WTC11 (cell line): ENCODE results near the gene MYL6B. TPM values are rescaled to one million over a fixed set of nuclear protein-coding genes. Genes with fewer than 3 reads are reported as not detected.

Experiments
- ATAC-seq: fragments of 200-7000 bp; cut with Tn5 transposase; 2 replicates; pipeline ENCODE4 v1.10.0; 2021; ENCODE audit warnings: mild to moderate bottlenecking, moderate library complexity
- CTCF ChIA-PET: fragments of 300-600 bp; sonication (Branson Sonifier 250); formaldehyde crosslinking; loops from one replicate; lab custom pipeline; 2021; ENCODE audit warnings: antibody characterized with exemption; lab: Charles Lee
- POLR2A ChIA-PET: fragments of 350-600 bp; sonication (Branson Sonifier 250); formaldehyde crosslinking; loops from one replicate; lab custom pipeline; 2021; ENCODE audit warnings: antibody characterized with exemption; lab: Charles Lee
- DNase-seq: peaks from one replicate; pipeline ENCODE4 v3.0.0; 2021; ENCODE audit warnings: low spot score
- H3K27ac Mint-ChIP-seq: 2 replicates; pipeline ENCODE4 v1.8.0; 2021; ENCODE audit warnings: mixed read lengths
- H3K27me3 Mint-ChIP-seq: 2 replicates; pipeline ENCODE4 v1.8.0; 2021; ENCODE audit warnings: low read depth, mild to moderate bottlenecking, moderate library complexity, mixed read lengths
- H3K36me3 Mint-ChIP-seq: 2 replicates; pipeline ENCODE4 v1.8.0; 2021; ENCODE audit warnings: mixed read lengths
- H3K4me1 Mint-ChIP-seq: 2 replicates; pipeline ENCODE4 v1.8.0; 2022; ENCODE audit warnings: mixed read lengths
- H3K4me3 Mint-ChIP-seq: 2 replicates; pipeline ENCODE4 v1.8.0; 2021; ENCODE audit warnings: mild to moderate bottlenecking, moderate library complexity, mixed read lengths
- H3K9me3 Mint-ChIP-seq: 2 replicates; pipeline ENCODE4 v1.8.0; 2021; ENCODE audit warnings: mixed read lengths
- CBFB ChIP-seq: sonication (generic); formaldehyde crosslinking; IDR thresholded peaks from 2 replicates; pipeline ENCODE4 v1.8.1; 2022; ENCODE audit warnings: mild to moderate bottlenecking, low read depth, missing genetic modification reagents
- E2F1 ChIP-seq: sonication (generic); formaldehyde crosslinking; IDR thresholded peaks from 2 replicates; pipeline ENCODE4 v1.8.0; 2022; ENCODE audit warnings: mild to moderate bottlenecking, missing genetic modification reagents
- ERG ChIP-seq: fragments of 250-450 bp; sonication (Bioruptor Pico); IDR thresholded peaks from 2 replicates; pipeline ENCODE4 v1.8.0; 2021; ENCODE audit warnings: mild to moderate bottlenecking
- ESRRA ChIP-seq: sonication (generic); formaldehyde crosslinking; IDR thresholded peaks from 2 replicates; pipeline ENCODE4 v1.8.1; 2022; ENCODE audit warnings: mild to moderate bottlenecking, missing genetic modification reagents, borderline replicate concordance
- FOXJ3 ChIP-seq: sonication (generic); formaldehyde crosslinking; IDR thresholded peaks from 2 replicates; pipeline ENCODE4 v1.9.0; 2021; ENCODE audit warnings: missing genetic modification reagents, mild to moderate bottlenecking, borderline replicate concordance
- GABPB1 ChIP-seq: sonication (generic); formaldehyde crosslinking; IDR thresholded peaks from 2 replicates; pipeline ENCODE4 v1.8.1; 2023; ENCODE audit warnings: mild to moderate bottlenecking, missing genetic modification reagents
- IRF2 ChIP-seq: sonication (generic); formaldehyde crosslinking; IDR thresholded peaks from 2 replicates; pipeline ENCODE4 v1.8.0; 2022; ENCODE audit warnings: low read depth, missing genetic modification reagents, borderline replicate concordance
- JAZF1 ChIP-seq: fragments of 250-450 bp; sonication (Bioruptor Pico); IDR thresholded peaks from 2 replicates; pipeline ENCODE4 v1.9.0; 2021; ENCODE audit warnings: moderate library complexity, mild to moderate bottlenecking, inconsistent platforms
- KAT7 ChIP-seq: sonication (generic); formaldehyde crosslinking; IDR thresholded peaks from 2 replicates; pipeline ENCODE4 v1.8.1; 2023; ENCODE audit warnings: missing genetic modification reagents, mild to moderate bottlenecking, borderline replicate concordance
- MXD4 ChIP-seq: fragments of 250-450 bp; sonication (Bioruptor Pico); IDR thresholded peaks from 2 replicates; pipeline ENCODE4 v1.8.0; 2021; ENCODE audit warnings: mild to moderate bottlenecking, moderate library complexity, borderline replicate concordance
- MYBL2 ChIP-seq: sonication (generic); formaldehyde crosslinking; IDR thresholded peaks from 2 replicates; pipeline ENCODE4 v1.8.1; 2023; ENCODE audit warnings: mild to moderate bottlenecking, moderate library complexity, missing genetic modification reagents
- NFYB ChIP-seq: sonication (generic); formaldehyde crosslinking; conservative IDR thresholded peaks from 2 replicates; pipeline ENCODE4 v1.8.0; 2022; ENCODE audit warnings: low read depth, missing genetic modification reagents
- PRRX2 ChIP-seq: fragments of 250-450 bp; sonication (Bioruptor Pico); IDR thresholded peaks from 2 replicates; pipeline ENCODE4 v1.8.0; 2021; ENCODE audit warnings: mild to moderate bottlenecking
- RELA ChIP-seq: sonication (generic); formaldehyde crosslinking; IDR thresholded peaks from 2 replicates; pipeline ENCODE4 v1.8.1; 2022; ENCODE audit warnings: missing genetic modification reagents, mild to moderate bottlenecking, borderline replicate concordance
- SMAD3 ChIP-seq: sonication (generic); formaldehyde crosslinking; IDR thresholded peaks from 2 replicates; pipeline ENCODE4 v1.8.0; 2022; ENCODE audit warnings: missing genetic modification reagents, mild to moderate bottlenecking, borderline replicate concordance
- SOX15 ChIP-seq: fragments of 250-450 bp; sonication (Bioruptor Pico); IDR thresholded peaks from 2 replicates; pipeline ENCODE4 v1.9.0; 2021; ENCODE audit warnings: mild to moderate bottlenecking
- TEAD4 ChIP-seq: sonication (generic); formaldehyde crosslinking; IDR thresholded peaks from 2 replicates; pipeline ENCODE4 v1.8.0; 2022; ENCODE audit warnings: mild to moderate bottlenecking, missing genetic modification reagents
- ZBTB21 ChIP-seq: sonication (generic); formaldehyde crosslinking; IDR thresholded peaks from 2 replicates; pipeline ENCODE4 v1.8.1; 2023; ENCODE audit warnings: mild to moderate bottlenecking, missing genetic modification reagents, borderline replicate concordance
- ZNF416 ChIP-seq: fragments of 250-450 bp; sonication (Bioruptor Pico); IDR thresholded peaks from 2 replicates; pipeline ENCODE4 v1.9.0; 2021; ENCODE audit warnings: mild to moderate bottlenecking, inconsistent platforms
- ZNF423 ChIP-seq: fragments of 250-450 bp; sonication (Bioruptor Pico); IDR thresholded peaks from 2 replicates; pipeline ENCODE4 v2.1.2; 2022; ENCODE audit warnings: mild to moderate bottlenecking, moderate library complexity
- total RNA-seq: library from RNA; stranded (reverse); gene quantifications from 3 replicates; pipeline ENCODE4 v1.2.3, GENCODE V29; 2021
- TF ChIP-seq, protein P1 (sequence below): sonication (generic); formaldehyde crosslinking; IDR thresholded peaks from 2 replicates; pipeline ENCODE4 v1.8.1; 2022; ENCODE audit warnings: mild to moderate bottlenecking, missing genetic modification reagents, moderate library complexity, borderline replicate concordance
- TF ChIP-seq, protein P2 (sequence below): fragments of 250-450 bp; sonication (Bioruptor Pico); IDR thresholded peaks from 2 replicates; pipeline ENCODE4 v1.9.0; 2021; ENCODE audit warnings: moderate library complexity, mild to moderate bottlenecking, inconsistent platforms, borderline replicate concordance
- TF ChIP-seq, protein P3 (sequence below): sonication (generic); formaldehyde crosslinking; IDR thresholded peaks from 2 replicates; pipeline ENCODE4 v1.8.1; 2023; ENCODE audit warnings: mild to moderate bottlenecking, missing genetic modification reagents, borderline replicate concordance
- TF ChIP-seq, protein P4 (sequence below): sonication (generic); formaldehyde crosslinking; IDR thresholded peaks from 2 replicates; pipeline ENCODE4 v1.8.0; 2023; ENCODE audit warnings: missing genetic modification reagents

MYL6B gene
- total RNA-seq, 1 experiment from 2014 or later, result 173 TPM

DNA sequence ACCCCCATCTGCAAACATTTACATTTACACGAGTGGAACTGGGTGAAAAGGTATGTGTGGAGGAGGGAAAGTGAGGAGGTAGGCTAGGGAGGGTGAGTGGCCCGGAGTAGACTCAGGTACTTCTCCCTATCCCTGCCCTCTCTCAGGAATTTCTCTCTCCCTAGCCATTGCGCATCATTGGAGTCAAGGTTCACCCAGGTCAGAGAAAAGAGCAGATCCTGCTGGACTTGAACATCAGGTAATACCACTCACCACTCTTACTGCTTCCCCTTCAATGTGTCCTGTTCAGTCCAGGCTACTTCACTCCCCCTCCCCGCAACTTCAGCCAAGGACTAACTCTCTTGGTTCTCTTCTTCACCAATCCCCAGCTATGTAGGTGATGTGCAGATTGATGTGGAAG lies 21.5 kb upstream of the MYL6B start (continued):
- no peak for TF ChIP-seq FOXJ3 (CRISPR knock-in tag)

DNA sequence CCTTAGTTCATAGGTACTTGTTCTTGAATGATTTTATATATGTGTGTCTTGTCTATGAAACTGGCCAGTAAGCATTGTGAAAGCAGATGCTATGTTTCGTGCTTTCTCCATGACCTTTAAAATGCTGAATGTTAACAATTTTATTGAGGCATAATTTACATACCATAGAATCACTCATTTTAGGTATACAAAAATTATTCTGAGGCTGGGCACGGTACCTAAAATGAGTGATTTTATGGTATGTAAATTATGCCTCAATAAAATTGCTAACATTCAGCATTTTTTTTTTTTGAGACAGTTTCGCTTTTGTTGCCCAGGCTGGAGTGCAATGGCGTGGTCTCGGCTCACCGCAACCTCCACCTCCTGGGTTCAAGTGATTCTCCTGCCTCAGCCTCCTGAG lies 17.5 kb upstream of the MYL6B start:
- peaks cover 5% of the 10 kb centered on the region for H3K4me1 Mint-ChIP-seq
- no peak overlapping the region for H3K27ac Mint-ChIP-seq
- ChIA-PET CTCF (interaction anchor here (0.7 kb wide), 2 partner anchors 54 to 55 kb away, joined by 3 read pairs; no protein-coding TSS in a partner anchor), POLR2A (no interaction called here)
- no peaks in the 10 kb centered on the region for H3K27me3 Mint-ChIP-seq
- DNase-seq, result no peak
- H3K4me3 Mint-ChIP-seq, result no peak overlapping the region
- no peak for ATAC-seq
- peaks cover 3% of the 10 kb centered on the region for H3K9me3 Mint-ChIP-seq
- TF ChIP-seq RELA (CRISPR knock-in tag) (no peak), PRRX2 (CRISPR knock-in tag) (no peak), E2F1 (CRISPR knock-in tag) (no peak), JAZF1 (CRISPR knock-in tag) (no peak), KAT7 (CRISPR knock-in tag) (no peak), GABPB1 (no peak), ERG (CRISPR knock-in tag) (no peak), NFYB (no peak), IRF2 (no peak), ZNF416 (CRISPR knock-in tag) (no peak), SOX15 (CRISPR knock-in tag) (no peak), ZBTB21 (CRISPR knock-in tag) (no peak), MXD4 (CRISPR knock-in tag) (no peak), MYBL2 (no peak), SMAD3 (no peak)
- TF ChIP-seq, protein P1, sequence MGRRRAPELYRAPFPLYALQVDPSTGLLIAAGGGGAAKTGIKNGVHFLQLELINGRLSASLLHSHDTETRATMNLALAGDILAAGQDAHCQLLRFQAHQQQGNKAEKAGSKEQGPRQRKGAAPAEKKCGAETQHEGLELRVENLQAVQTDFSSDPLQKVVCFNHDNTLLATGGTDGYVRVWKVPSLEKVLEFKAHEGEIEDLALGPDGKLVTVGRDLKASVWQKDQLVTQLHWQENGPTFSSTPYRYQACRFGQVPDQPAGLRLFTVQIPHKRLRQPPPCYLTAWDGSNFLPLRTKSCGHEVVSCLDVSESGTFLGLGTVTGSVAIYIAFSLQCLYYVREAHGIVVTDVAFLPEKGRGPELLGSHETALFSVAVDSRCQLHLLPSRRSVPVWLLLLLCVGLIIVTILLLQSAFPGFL, result no peak
- TF ChIP-seq, protein P2, sequence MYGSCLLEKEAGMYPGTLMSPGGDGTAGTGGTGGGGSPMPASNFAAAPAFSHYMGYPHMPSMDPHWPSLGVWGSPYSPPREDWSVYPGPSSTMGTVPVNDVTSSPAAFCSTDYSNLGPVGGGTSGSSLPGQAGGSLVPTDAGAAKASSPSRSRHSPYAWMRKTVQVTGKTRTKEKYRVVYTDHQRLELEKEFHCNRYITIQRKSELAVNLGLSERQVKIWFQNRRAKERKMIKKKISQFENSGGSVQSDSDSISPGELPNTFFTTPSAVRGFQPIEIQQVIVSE, result no peak
- H3K36me3 Mint-ChIP-seq, result peaks cover 83% of the 10 kb centered on the region

DNA sequence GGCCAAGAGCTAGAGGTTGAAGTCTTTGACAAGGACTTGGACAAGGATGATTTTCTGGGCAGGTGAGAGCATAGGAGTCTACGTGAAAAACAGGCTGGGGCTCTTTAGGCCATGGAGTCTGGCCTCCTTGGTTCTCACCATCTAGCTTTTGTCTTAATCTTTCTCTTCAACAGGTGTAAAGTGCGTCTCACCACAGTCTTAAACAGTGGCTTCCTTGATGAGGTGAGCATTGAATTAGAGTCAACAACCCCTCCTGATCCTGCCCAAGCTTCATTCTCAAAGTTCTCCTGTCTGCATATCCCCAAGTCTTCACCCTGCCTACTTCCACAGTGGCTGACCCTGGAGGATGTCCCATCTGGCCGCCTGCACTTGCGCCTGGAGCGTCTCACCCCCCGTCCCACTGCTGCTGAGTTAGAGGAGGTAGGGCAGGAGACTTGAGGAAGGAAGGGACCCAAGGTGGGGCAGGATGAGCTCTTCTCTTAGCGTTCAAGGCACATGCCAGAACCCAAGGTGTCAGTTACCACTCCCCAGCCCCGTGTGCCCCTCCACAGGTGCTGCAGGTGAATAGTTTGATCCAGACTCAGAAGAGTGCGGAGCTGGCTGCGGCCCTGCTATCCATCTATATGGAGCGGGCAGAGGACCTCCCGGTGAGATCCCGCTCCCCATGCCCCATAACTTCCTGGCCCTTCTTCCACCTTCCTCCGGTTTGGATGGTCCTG lies 14.4 kb upstream of the MYL6B start:
- H3K27me3 Mint-ChIP-seq, result no peaks in the 10 kb centered on the region
- H3K9me3 Mint-ChIP-seq, result peaks cover 12% of the 10 kb centered on the region
- no peaks in the 10 kb centered on the region for H3K4me1 Mint-ChIP-seq
- ChIA-PET CTCF (interaction anchor here (1.2 kb wide), 1 partner anchor 10 kb away, joined by 3 read pairs; the partner anchor contains the start of gene ESYT1), POLR2A (interaction anchor here (0.6 to 0.9 kb wide), 2 partner anchors 27 to 28 kb away, joined by 3 read pairs; no protein-coding TSS in a partner anchor)
- no peak overlapping the region for H3K27ac Mint-ChIP-seq
- ATAC-seq (no peak), DNase-seq (no peak)
- peaks cover 83% of the 10 kb centered on the region for H3K36me3 Mint-ChIP-seq
- no peak overlapping the region for H3K4me3 Mint-ChIP-seq
- TF ChIP-seq TEAD4 (no peak), FOXJ3 (CRISPR knock-in tag) (no peak), ZNF423 (CRISPR knock-in tag) (no peak), ESRRA (no peak), MXD4 (CRISPR knock-in tag) (no peak), CBFB (CRISPR knock-in tag) (no peak)
- TF ChIP-seq, protein P3, sequence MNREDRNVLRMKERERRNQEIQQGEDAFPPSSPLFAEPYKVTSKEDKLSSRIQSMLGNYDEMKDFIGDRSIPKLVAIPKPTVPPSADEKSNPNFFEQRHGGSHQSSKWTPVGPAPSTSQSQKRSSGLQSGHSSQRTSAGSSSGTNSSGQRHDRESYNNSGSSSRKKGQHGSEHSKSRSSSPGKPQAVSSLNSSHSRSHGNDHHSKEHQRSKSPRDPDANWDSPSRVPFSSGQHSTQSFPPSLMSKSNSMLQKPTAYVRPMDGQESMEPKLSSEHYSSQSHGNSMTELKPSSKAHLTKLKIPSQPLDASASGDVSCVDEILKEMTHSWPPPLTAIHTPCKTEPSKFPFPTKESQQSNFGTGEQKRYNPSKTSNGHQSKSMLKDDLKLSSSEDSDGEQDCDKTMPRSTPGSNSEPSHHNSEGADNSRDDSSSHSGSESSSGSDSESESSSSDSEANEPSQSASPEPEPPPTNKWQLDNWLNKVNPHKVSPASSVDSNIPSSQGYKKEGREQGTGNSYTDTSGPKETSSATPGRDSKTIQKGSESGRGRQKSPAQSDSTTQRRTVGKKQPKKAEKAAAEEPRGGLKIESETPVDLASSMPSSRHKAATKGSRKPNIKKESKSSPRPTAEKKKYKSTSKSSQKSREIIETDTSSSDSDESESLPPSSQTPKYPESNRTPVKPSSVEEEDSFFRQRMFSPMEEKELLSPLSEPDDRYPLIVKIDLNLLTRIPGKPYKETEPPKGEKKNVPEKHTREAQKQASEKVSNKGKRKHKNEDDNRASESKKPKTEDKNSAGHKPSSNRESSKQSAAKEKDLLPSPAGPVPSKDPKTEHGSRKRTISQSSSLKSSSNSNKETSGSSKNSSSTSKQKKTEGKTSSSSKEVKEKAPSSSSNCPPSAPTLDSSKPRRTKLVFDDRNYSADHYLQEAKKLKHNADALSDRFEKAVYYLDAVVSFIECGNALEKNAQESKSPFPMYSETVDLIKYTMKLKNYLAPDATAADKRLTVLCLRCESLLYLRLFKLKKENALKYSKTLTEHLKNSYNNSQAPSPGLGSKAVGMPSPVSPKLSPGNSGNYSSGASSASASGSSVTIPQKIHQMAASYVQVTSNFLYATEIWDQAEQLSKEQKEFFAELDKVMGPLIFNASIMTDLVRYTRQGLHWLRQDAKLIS (CRISPR knock-in tag), result no peak
- TF ChIP-seq, protein P1, result no peak
- TF ChIP-seq, protein P4, sequence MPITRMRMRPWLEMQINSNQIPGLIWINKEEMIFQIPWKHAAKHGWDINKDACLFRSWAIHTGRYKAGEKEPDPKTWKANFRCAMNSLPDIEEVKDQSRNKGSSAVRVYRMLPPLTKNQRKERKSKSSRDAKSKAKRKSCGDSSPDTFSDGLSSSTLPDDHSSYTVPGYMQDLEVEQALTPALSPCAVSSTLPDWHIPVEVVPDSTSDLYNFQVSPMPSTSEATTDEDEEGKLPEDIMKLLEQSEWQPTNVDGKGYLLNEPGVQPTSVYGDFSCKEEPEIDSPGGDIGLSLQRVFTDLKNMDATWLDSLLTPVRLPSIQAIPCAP, result no peak
